H9 (cell line): ENCODE data around the gene TMEM222. TPM values are rescaled to one million over a fixed set of nuclear protein-coding genes. Genes with fewer than 3 reads are reported as not detected.
"Not testable (repeated sequence)": the region's sequence is repeated elsewhere in the genome, so short reads cannot be mapped to it uniquely, and the experiment has no call there.

Experiments
- DNase-seq: peaks from one replicate; pipeline ENCODE4 v3.0.0-alpha.2; 2017
- H2AFZ ChIP-seq: one replicate; pipeline ENCODE4 v1.6.1; 2013; ENCODE audit warnings: mild to moderate bottlenecking, low read length, control low read depth, moderate library complexity
- H2AK5ac ChIP-seq: 2 replicates; pipeline ENCODE4 v1.6.1; 2013; ENCODE audit warnings: low read length, control low read depth, mixed read lengths; ENCODE audit not compliant: insufficient read length
- H2BK120ac ChIP-seq: one replicate; pipeline ENCODE4 v1.6.1; 2013; ENCODE audit warnings: low read depth, mild to moderate bottlenecking, low read length, control low read depth, inconsistent platforms; ENCODE audit not compliant: poor library complexity, severe bottlenecking
- H2BK12ac ChIP-seq: 2 replicates; pipeline ENCODE4 v1.6.1; 2013; ENCODE audit warnings: low read length, control low read depth, mixed read lengths, low read depth; ENCODE audit not compliant: insufficient read length
- H2BK15ac ChIP-seq: 2 replicates; pipeline ENCODE4 v1.6.1; 2013; ENCODE audit warnings: low read depth, low read length, control low read depth
- H2BK20ac ChIP-seq: one replicate; pipeline ENCODE4 v1.6.1; 2013; ENCODE audit warnings: low read depth, mild to moderate bottlenecking, low read length, control low read depth, inconsistent platforms; ENCODE audit not compliant: poor library complexity, severe bottlenecking
- H2BK5ac ChIP-seq: 2 replicates; pipeline ENCODE4 v1.6.1; 2013; ENCODE audit warnings: low read length, control low read depth, mixed read lengths; ENCODE audit not compliant: insufficient read length
- H3K14ac ChIP-seq: 2 replicates; pipeline ENCODE4 v1.6.1; 2013; ENCODE audit warnings: low read length, control low read depth; ENCODE audit not compliant: insufficient read depth
- H3K18ac ChIP-seq: 2 replicates; pipeline ENCODE4 v1.6.1; 2013; ENCODE audit warnings: low read depth, mild to moderate bottlenecking, mixed read lengths, low read length, control low read depth; ENCODE audit not compliant: insufficient read length
- H3K23ac ChIP-seq: 2 replicates; pipeline ENCODE4 v1.6.1; 2013; ENCODE audit warnings: low read length, control low read depth, mixed read lengths, low read depth; ENCODE audit not compliant: insufficient read length
- H3K23me2 ChIP-seq: 2 replicates; pipeline ENCODE4 v1.6.1; 2013; ENCODE audit warnings: low read depth, mild to moderate bottlenecking, mixed read lengths, low read length, control low read depth; ENCODE audit not compliant: insufficient read length, poor library complexity, severe bottlenecking
- H3K27ac ChIP-seq: 2 replicates; pipeline ENCODE4 v1.5.1; 2013; ENCODE audit warnings: low read length, control low read depth, mixed read lengths, low read depth; ENCODE audit not compliant: insufficient read length
- H3K27me3 ChIP-seq: 2 replicates; pipeline ENCODE4 v1.6.1; 2013; ENCODE audit warnings: low read length, control low read depth, inconsistent platforms; ENCODE audit not compliant: insufficient read depth
- H3K4ac ChIP-seq: 2 replicates; pipeline ENCODE4 v1.6.1; 2013; ENCODE audit warnings: low read depth, mild to moderate bottlenecking, control low read depth, inconsistent platforms, low read length, moderate library complexity
- H3K4me1 ChIP-seq: 2 replicates; pipeline ENCODE4 v1.6.1; 2013; ENCODE audit warnings: low read length, control low read depth, inconsistent platforms; ENCODE audit not compliant: insufficient read depth
- H3K4me2 ChIP-seq: 2 replicates; pipeline ENCODE4 v1.6.1; 2013; ENCODE audit warnings: low read length, control low read depth, mixed read lengths; ENCODE audit not compliant: insufficient read length, insufficient read depth
- H3K56ac ChIP-seq: 2 replicates; pipeline ENCODE4 v1.6.1; 2013; ENCODE audit warnings: low read depth, mild to moderate bottlenecking, mixed read lengths, low read length, control low read depth; ENCODE audit not compliant: insufficient read length
- H3K79me1 ChIP-seq: 2 replicates; pipeline ENCODE4 v1.6.1; 2013; ENCODE audit warnings: low read depth, mild to moderate bottlenecking, moderate library complexity, low read length, control low read depth, inconsistent platforms; ENCODE audit not compliant: insufficient read depth, poor library complexity, severe bottlenecking
- H3K79me2 ChIP-seq: 2 replicates; pipeline ENCODE4 v1.6.1; 2013; ENCODE audit warnings: low read length, control low read depth, inconsistent platforms; ENCODE audit not compliant: insufficient read depth
- H3K9ac ChIP-seq: 2 replicates; pipeline ENCODE4 v1.6.1; 2013; ENCODE audit warnings: low read length, control low read depth, mixed read lengths; ENCODE audit not compliant: insufficient read length; ENCODE audit errors: extremely low read depth
- H3K9me3 ChIP-seq: one replicate; pipeline ENCODE4 v1.6.1; 2013; ENCODE audit warnings: low read depth, low read length, inconsistent platforms; ENCODE audit not compliant: control insufficient read depth
- H3T11ph ChIP-seq: one replicate; pipeline ENCODE4 v1.6.1; 2013; ENCODE audit warnings: mild to moderate bottlenecking, low read length, control low read depth, inconsistent platforms
- H4K20me1 ChIP-seq: one replicate; pipeline ENCODE4 v1.6.1; 2013; ENCODE audit not compliant: control insufficient read depth, insufficient read length, insufficient read depth
- H4K5ac ChIP-seq: 2 replicates; pipeline ENCODE4 v1.6.1; 2013; ENCODE audit warnings: low read depth, mild to moderate bottlenecking, mixed read lengths, low read length, control low read depth; ENCODE audit not compliant: insufficient read length
- H4K8ac ChIP-seq: replicated peaks from 2 replicates; pipeline ENCODE4 v1.6.1; 2013; ENCODE audit warnings: low read length, control low read depth, mixed read lengths, low read depth; ENCODE audit not compliant: insufficient read length
- H4K91ac ChIP-seq: 2 replicates; pipeline ENCODE4 v1.6.1; 2013; ENCODE audit warnings: low read depth, mild to moderate bottlenecking, moderate library complexity, mixed read lengths, low read length, control low read depth; ENCODE audit not compliant: insufficient read length
- H3K27ac Mint-ChIP-seq, 3 experiments: 2 replicates in 2 of 3; 3 replicates in 1 of 3; pipeline ENCODE4 v1.8.0; 2020 to 2021; ENCODE audit warnings: mixed read lengths in 3 of 3, mild to moderate bottlenecking in 1 of 3, moderate library complexity in 1 of 3
- H3K27me3 Mint-ChIP-seq: 2 replicates; pipeline ENCODE4 v1.8.0; 2021; ENCODE audit warnings: low read depth, mild to moderate bottlenecking, moderate library complexity, mixed read lengths
- H3K36me3 Mint-ChIP-seq, 3 experiments: 2 replicates in 2 of 3; 3 replicates in 1 of 3; pipeline ENCODE4 v1.8.0; 2020 to 2021; ENCODE audit warnings: low read depth in 3 of 3, mixed read lengths in 3 of 3; ENCODE audit not compliant: insufficient read depth in 1 of 3
- H3K4me1 Mint-ChIP-seq, 2 experiments: 2 replicates each; pipeline ENCODE4 v1.8.0; 2020; ENCODE audit warnings: mixed read lengths in 2 of 2
- H3K4me3 Mint-ChIP-seq, 2 experiments: 2 replicates in 1 of 2; 3 replicates in 1 of 2; pipeline ENCODE4 v1.8.0; 2020 to 2021; ENCODE audit warnings: mild to moderate bottlenecking in 2 of 2, mixed read lengths in 2 of 2, moderate library complexity in 1 of 2
- H3K9me3 Mint-ChIP-seq, 2 experiments: 2 replicates in 1 of 2; 3 replicates in 1 of 2; pipeline ENCODE4 v1.8.0; 2020; ENCODE audit warnings: mild to moderate bottlenecking in 2 of 2, mixed read lengths in 2 of 2, moderate library complexity in 1 of 2
- CTCF ChIP-seq: fragments of 200-600 bp; sonication (generic); conservative IDR thresholded peaks from 3 replicates; pipeline ENCODE4 v1.8.0; 2021; ENCODE audit warnings: antibody characterized with exemption, mild to moderate bottlenecking
- WGBS: extraction: QIAGEN DNeasy Blood & Tissue Kit; methylation state at CpG from one replicate; pipeline ENCODE4 v1.1.7; 2013; ENCODE audit warnings: missing lambda C conversion rate, low lambda C conversion rate, mixed read lengths; ENCODE audit not compliant: insufficient read length; ENCODE audit errors: extremely low coverage; 5-methylcytosine and 5-hydroxymethylcytosine counted together
- total RNA-seq: library from RNA; stranded (reverse); gene quantifications from 2 replicates; pipeline ENCODE4 v1.2.1, GENCODE V29; 2021

Gene TMEM222
- total RNA-seq, 1 experiment from 2014 or later: 36.8 TPM

- H3K36me3 Mint-ChIP-seq: no peaks in the 10 kb centered on the region; a peak in 1 of 7 replicates
- H2AK5ac ChIP-seq: no peak overlapping the region
- no peaks in the 10 kb centered on the region for H3K9me3 ChIP-seq
- H3K27ac ChIP-seq: no peak overlapping the region
- H4K5ac ChIP-seq: no peak overlapping the region
- no peak overlapping the region; the same call in 1 of the 2 replicates for H3K14ac ChIP-seq
- DNase-seq: no peak
- H3K79me2 ChIP-seq: no peaks in the 10 kb centered on the region
- H3K9me3 Mint-ChIP-seq: no peaks in the 10 kb centered on the region; a peak in 2 of 5 replicates
- H2BK20ac ChIP-seq: no peak overlapping the region
- peak overlapping the region in 1 of 2 experiments; percentile 64; a peak in 2 of 5 replicates for H3K4me3 Mint-ChIP-seq
- H3K27me3 Mint-ChIP-seq: peaks cover 27% of the 10 kb centered on the region
- H2BK15ac ChIP-seq: no peak overlapping the region
- H3K18ac ChIP-seq: no peak overlapping the region
- no peak overlapping the region for H2AFZ ChIP-seq
- H3K9ac ChIP-seq: no peak overlapping the region
- no peak overlapping the region for H4K91ac ChIP-seq
- no peak overlapping the region; a peak in 1 of 7 replicates for H3K27ac Mint-ChIP-seq
- peaks cover 8 to 12% of the 10 kb centered on the region in 2 experiments for H3K4me1 Mint-ChIP-seq
- no peak for TF ChIP-seq CTCF
- no peak overlapping the region for H4K8ac ChIP-seq
- no peak overlapping the region for H3K56ac ChIP-seq
- WGBS: no CpG with 5 or more reads among the region's 13 CpGs
- H3K27me3 ChIP-seq: no peaks in the 10 kb centered on the region
- no peaks in the 10 kb centered on the region for H4K20me1 ChIP-seq
- peaks cover 6% of the 10 kb centered on the region for H3K23me2 ChIP-seq
- no peak overlapping the region for H3T11ph ChIP-seq
- H3K4ac ChIP-seq: no peak overlapping the region
- no peaks in the 10 kb centered on the region for H3K79me1 ChIP-seq
- peak overlapping the region; percentile 57 for H3K4me2 ChIP-seq
- H3K23ac ChIP-seq: no peak overlapping the region
- no peaks in the 10 kb centered on the region for H3K4me1 ChIP-seq
- no peak overlapping the region for H2BK120ac ChIP-seq
- no peak overlapping the region for H2BK5ac ChIP-seq
- H2BK12ac ChIP-seq: no peak overlapping the region
Observed at GRCh38 chr1:27383661-27384060, 61.7 kb downstream of the TMEM222 start.

DNA sequence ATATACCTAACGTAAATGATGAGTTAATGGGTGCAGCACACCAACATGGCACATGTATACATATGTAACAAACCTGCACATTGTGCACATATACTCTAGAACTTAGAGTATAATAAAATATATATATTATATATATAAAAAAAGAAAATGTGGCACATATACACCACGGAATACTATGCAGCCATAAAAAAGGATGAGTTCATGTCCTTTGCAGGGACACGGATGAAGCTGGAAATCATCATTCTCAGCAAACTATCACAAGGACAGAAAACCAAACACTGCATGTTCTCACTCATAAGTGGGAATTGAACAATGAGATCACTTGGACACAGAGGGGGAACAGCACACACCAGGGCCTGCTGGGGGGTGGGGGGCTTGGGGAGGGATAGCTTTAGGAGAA, 62.8 kb downstream of the TMEM222 start:
- not testable (repeated sequence) for H3K23ac ChIP-seq, H3K36me3 Mint-ChIP-seq, H2BK20ac ChIP-seq, H3K9me3 Mint-ChIP-seq, H3K79me1 ChIP-seq, H3T11ph ChIP-seq, H2BK5ac ChIP-seq, H2BK15ac ChIP-seq, H2BK12ac ChIP-seq, H4K8ac ChIP-seq, H2BK120ac ChIP-seq, H3K14ac ChIP-seq, H3K27me3 ChIP-seq, H3K27ac Mint-ChIP-seq, H3K79me2 ChIP-seq, DNase-seq, H3K9ac ChIP-seq, H2AK5ac ChIP-seq, H3K27ac ChIP-seq, H3K56ac ChIP-seq, H4K20me1 ChIP-seq, H3K4me1 ChIP-seq, H3K18ac ChIP-seq, H2AFZ ChIP-seq, H3K4ac ChIP-seq, H4K91ac ChIP-seq, H3K4me3 Mint-ChIP-seq, H3K23me2 ChIP-seq, H3K4me2 ChIP-seq, H3K9me3 ChIP-seq, H4K5ac ChIP-seq
- peaks cover 9 to 12% of the 10 kb centered on the region in 2 experiments for H3K4me1 Mint-ChIP-seq
- no CpG with 5 or more reads among the region's 3 CpGs for WGBS
- peaks cover 27% of the 10 kb centered on the region for H3K27me3 Mint-ChIP-seq
